ENCODE measurements around the gene SYT3.

DNA sequence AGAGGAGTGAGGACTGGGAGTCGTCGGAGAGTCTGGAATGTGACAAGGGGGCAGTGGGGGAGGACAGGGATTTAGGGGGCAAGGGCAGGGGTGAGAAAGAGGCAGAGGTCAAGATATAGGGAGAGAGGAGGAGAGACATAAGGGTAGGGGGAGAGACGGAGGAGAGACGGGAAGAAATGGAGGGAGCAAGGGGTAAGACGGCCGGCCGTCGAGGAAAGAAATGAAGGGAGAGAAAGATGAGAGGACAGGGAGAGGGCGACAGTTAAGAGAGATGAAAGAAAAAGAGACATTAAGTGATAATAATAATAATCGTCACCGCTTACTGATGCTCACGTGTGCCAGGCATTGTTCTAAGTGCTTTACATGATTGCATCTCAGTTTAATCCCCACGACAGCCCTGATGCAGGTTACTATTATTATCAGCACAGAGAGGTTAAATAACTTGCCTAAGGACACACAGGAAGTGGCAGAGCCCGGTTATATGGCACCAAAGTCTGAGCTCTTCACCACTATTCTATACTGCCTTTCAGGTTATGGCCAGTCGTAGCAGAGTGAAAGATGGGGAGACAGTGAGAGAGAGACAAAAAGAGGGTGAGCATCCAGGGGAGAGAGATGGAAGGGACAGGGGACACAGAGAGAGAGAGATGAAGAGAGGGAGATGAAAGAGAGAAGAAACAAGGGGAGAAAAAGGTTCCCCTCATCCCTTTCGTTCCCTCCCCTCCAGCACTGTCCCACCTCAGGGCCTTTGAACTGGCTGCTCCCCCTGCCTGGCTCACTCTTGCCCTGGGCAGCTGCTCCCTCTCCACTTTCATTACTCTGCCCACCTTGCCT, 23.2 kb upstream of the SYT3 start:
- TF ChIP-seq, protein P1, sequence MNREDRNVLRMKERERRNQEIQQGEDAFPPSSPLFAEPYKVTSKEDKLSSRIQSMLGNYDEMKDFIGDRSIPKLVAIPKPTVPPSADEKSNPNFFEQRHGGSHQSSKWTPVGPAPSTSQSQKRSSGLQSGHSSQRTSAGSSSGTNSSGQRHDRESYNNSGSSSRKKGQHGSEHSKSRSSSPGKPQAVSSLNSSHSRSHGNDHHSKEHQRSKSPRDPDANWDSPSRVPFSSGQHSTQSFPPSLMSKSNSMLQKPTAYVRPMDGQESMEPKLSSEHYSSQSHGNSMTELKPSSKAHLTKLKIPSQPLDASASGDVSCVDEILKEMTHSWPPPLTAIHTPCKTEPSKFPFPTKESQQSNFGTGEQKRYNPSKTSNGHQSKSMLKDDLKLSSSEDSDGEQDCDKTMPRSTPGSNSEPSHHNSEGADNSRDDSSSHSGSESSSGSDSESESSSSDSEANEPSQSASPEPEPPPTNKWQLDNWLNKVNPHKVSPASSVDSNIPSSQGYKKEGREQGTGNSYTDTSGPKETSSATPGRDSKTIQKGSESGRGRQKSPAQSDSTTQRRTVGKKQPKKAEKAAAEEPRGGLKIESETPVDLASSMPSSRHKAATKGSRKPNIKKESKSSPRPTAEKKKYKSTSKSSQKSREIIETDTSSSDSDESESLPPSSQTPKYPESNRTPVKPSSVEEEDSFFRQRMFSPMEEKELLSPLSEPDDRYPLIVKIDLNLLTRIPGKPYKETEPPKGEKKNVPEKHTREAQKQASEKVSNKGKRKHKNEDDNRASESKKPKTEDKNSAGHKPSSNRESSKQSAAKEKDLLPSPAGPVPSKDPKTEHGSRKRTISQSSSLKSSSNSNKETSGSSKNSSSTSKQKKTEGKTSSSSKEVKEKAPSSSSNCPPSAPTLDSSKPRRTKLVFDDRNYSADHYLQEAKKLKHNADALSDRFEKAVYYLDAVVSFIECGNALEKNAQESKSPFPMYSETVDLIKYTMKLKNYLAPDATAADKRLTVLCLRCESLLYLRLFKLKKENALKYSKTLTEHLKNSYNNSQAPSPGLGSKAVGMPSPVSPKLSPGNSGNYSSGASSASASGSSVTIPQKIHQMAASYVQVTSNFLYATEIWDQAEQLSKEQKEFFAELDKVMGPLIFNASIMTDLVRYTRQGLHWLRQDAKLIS (CRISPR knock-in tag; IDR thresholded peaks at IDR 0.05; ENCODE audit: borderline replicate concordance): no peak
- TF ChIP-seq FOXK1 (CRISPR knock-in tag; IDR thresholded peaks at IDR 0.05) (no peak), ELF4 (CRISPR knock-in tag; IDR thresholded peaks at IDR 0.05; ENCODE audit: low read depth) (no peak), ZNF232 (CRISPR knock-in tag; IDR thresholded peaks at IDR 0.05) (no peak), ZNF317 (CRISPR knock-in tag; IDR thresholded peaks at IDR 0.05; ENCODE audit: borderline replicate concordance, low read depth) (no peak), JUN (CRISPR knock-in tag; IDR thresholded peaks at IDR 0.05) (no peak), GABPB1 (CRISPR knock-in tag; IDR thresholded peaks at IDR 0.05) (no peak)
- TF ChIP-seq, protein P2, sequence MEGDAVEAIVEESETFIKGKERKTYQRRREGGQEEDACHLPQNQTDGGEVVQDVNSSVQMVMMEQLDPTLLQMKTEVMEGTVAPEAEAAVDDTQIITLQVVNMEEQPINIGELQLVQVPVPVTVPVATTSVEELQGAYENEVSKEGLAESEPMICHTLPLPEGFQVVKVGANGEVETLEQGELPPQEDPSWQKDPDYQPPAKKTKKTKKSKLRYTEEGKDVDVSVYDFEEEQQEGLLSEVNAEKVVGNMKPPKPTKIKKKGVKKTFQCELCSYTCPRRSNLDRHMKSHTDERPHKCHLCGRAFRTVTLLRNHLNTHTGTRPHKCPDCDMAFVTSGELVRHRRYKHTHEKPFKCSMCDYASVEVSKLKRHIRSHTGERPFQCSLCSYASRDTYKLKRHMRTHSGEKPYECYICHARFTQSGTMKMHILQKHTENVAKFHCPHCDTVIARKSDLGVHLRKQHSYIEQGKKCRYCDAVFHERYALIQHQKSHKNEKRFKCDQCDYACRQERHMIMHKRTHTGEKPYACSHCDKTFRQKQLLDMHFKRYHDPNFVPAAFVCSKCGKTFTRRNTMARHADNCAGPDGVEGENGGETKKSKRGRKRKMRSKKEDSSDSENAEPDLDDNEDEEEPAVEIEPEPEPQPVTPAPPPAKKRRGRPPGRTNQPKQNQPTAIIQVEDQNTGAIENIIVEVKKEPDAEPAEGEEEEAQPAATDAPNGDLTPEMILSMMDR (IDR thresholded peaks at IDR 0.05): no peak
- TF ChIP-seq, protein P3, sequence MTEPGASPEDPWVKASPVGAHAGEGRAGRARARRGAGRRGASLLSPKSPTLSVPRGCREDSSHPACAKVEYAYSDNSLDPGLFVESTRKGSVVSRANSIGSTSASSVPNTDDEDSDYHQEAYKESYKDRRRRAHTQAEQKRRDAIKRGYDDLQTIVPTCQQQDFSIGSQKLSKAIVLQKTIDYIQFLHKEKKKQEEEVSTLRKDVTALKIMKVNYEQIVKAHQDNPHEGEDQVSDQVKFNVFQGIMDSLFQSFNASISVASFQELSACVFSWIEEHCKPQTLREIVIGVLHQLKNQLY (CRISPR knock-in tag; IDR thresholded peaks at IDR 0.05): no peak
- TF ChIP-seq, protein P4, sequence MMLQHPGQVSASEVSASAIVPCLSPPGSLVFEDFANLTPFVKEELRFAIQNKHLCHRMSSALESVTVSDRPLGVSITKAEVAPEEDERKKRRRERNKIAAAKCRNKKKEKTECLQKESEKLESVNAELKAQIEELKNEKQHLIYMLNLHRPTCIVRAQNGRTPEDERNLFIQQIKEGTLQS (CRISPR knock-in tag; conservative IDR thresholded peaks at IDR 0.05): no peak
- TF ChIP-seq, protein P5, sequence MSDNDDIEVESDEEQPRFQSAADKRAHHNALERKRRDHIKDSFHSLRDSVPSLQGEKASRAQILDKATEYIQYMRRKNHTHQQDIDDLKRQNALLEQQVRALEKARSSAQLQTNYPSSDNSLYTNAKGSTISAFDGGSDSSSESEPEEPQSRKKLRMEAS (CRISPR knock-in tag; IDR thresholded peaks at IDR 0.05): no peak
- TF ChIP-seq, protein P6, sequence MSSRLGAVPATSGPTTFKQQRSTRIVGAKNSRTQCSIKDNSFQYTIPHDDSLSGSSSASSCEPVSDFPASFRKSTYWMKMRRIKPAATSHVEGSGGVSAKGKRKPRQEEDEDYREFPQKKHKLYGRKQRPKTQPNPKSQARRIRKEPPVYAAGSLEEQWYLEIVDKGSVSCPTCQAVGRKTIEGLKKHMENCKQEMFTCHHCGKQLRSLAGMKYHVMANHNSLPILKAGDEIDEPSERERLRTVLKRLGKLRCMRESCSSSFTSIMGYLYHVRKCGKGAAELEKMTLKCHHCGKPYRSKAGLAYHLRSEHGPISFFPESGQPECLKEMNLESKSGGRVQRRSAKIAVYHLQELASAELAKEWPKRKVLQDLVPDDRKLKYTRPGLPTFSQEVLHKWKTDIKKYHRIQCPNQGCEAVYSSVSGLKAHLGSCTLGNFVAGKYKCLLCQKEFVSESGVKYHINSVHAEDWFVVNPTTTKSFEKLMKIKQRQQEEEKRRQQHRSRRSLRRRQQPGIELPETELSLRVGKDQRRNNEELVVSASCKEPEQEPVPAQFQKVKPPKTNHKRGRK (CRISPR knock-in tag; IDR thresholded peaks at IDR 0.05; ENCODE audit: borderline replicate concordance): no peak
